Activated T-cell treated with anti-CD3 and anti-CD28 coated beads for 48 hours (primary cell): ENCODE measurements around the gene DOK1.

Experiments
- DNase-seq: peaks from one replicate; pipeline ENCODE4 v3.0.0-alpha.2; 2020; ENCODE audit warnings: low read depth

Gene DOK1

DNA sequence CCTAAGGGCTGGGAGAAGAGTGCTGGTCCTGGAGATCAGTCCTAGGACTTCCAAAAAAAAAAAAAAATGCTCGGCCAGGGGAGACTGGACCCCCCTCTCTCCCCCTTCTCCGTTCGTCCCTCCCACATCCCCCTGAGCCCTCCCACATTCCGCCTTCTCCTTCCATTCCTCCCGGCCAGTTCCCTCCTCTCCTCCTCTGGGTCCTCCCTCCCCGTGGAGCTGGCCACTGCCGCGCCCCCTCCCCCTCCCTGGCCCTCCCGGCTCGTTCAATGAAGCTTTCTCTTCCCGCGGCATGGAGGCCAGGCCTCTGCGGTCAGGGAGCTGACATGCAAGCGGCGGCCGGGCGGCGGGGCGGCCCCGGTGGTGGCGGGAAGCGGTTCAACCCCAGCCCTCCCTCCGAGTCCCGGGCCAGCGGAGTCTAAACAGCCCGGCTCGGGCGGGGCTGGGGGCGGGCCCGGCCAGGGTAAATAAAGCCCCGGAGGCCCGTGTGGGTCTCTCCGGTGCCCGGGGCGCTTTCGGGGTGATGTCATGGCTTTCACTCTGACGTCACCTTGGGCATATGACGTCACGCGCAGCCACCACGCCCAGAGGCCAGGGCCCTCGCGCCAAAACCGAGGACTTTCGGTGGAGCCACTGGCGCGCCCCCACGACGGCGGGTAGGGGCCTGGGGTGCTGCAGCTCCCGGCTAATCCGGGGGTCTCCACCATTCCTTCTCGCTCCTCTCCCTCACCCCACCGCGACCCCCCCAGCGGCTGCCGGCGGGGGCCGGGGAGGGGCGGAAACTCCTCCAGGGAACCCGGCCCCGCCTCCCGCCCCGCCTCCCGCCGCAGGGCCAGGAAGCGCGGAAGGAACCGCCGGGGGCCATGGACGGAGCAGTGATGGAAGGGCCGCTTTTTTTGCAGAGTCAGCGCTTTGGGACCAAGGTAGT lies at the start of gene DOK1, which contains the start of gene LOXL3:
DOK1 (plus strand) TSS at position 829 of the 928 bp plus-strand sequence; CDS start at position 864, 35 bp downstream.
LOXL3 (minus strand) TSS at position 51 of the 928 bp plus-strand sequence. CDS start 1,308 bp downstream, outside the sequence.
- peak; percentile 82 for DNase-seq

DNA sequence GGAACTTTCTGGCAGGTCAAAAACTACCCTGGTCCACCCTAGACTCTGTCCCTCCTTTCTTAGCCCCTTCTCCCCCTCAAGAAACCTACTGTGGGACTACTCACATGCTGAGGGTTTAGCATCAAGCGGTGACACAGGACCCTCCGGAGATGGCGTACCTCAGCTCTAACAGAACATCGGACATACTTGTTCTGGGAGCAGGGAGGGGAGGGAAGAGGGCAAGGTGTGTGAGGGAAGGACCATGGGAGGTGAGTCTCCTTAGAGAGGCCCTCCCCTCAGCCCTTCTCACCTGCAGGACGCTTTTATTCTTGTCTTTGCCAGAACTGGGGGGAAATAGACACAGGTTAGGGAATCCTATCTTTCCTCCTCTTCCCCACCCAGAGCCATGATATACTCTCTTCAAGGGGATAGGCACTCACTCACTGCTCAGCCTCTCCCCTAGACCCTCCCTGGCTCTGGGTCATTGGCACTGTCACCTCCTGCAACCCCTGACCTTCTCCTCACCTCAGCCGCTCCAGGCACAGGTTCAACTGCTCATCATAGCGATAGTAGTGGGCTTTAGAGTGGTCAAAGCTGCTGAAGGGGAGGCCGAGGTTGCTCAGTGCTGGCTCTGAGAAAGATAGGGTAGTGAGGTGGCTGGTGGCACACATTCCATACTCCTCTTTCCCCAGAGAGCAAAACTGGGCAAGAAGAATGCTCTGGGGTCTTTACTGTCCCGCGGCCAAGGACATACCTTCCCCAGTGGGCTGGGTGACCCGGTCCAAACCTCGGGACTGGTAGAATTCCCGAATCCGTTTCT lies 48.9 kb upstream of the DOK1 start:
- no peak for DNase-seq

- peak; percentile 96 for DNase-seq
Measured at GRCh38 chr2:74507145-74507925, 47.2 kb upstream of the DOK1 start, which contains the start of gene PCGF1. PCGF1 (minus strand) TSS chr2:74507695; CDS start chr2:74507668, 27 bp downstream.

GRCh38 chr2:74507926-74508520 lies 46.5 kb upstream of the DOK1 start:
- DNase-seq = no peak

DNA sequence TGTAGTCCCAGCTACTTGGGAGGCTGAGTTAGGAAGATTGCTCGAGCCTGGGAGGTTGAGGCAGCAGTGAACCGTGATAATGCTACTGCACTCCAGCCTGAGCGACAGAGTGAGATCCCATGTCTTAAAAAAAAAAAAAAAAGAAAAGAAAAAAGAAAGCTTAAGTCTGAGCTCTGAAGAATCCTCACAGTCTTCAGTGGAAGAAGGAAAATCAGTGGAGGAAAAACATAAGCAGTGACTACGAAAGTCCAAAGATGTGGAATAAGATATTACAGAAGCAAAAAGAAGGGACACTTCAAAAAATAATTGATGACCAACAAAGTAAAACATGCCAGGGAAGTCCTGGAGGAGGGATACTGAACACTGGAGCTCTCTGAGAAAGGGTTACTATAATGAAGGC lies 44.2 kb upstream of the DOK1 start:
- no peak for DNase-seq

GRCh38 chr2:74511104-74511989 lies 43.2 kb upstream of the DOK1 start:
- no peak for DNase-seq

DNA sequence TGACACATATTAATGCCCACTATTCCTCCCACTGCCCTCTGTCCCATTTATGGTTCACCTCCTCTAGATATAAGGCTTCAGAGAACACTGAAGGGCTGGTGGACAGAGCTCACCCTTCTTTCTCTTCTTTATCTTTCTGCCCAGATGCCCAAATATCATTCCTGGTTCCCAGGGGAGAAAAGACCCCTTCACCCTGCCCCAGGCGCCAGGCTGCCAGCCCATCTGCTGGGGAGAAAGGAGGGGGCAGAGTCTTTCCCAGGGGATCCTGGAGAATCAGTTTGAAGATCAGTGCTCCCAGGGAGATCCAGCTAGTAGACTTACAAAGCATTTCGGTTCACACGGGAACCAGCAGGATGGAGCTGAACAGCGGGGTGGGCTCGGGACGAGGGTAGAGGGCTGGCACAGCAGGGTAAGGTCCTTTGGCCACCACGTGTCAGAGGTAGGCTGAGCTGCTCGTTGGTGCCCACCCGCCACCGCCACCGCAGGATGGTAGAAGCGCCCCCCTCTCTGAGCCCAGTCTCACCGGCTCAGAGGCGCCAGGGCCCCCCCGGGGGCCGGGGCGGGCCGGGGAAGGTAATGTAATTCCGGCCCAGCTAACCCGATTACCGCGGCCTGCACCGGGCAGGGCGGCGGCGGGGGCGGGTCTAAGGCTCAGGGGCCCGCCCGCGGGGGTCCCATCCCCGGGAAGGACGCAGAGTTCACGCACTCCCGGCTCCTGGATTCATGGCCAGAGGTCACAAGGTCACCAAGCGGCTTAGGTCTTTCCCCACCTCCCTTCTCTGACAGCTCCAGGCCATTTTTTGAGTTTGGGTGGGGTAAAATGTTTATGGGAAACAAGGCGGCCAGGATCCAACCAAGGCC lies 41.5 kb upstream of the DOK1 start:
- DNase-seq = no peak

DNA sequence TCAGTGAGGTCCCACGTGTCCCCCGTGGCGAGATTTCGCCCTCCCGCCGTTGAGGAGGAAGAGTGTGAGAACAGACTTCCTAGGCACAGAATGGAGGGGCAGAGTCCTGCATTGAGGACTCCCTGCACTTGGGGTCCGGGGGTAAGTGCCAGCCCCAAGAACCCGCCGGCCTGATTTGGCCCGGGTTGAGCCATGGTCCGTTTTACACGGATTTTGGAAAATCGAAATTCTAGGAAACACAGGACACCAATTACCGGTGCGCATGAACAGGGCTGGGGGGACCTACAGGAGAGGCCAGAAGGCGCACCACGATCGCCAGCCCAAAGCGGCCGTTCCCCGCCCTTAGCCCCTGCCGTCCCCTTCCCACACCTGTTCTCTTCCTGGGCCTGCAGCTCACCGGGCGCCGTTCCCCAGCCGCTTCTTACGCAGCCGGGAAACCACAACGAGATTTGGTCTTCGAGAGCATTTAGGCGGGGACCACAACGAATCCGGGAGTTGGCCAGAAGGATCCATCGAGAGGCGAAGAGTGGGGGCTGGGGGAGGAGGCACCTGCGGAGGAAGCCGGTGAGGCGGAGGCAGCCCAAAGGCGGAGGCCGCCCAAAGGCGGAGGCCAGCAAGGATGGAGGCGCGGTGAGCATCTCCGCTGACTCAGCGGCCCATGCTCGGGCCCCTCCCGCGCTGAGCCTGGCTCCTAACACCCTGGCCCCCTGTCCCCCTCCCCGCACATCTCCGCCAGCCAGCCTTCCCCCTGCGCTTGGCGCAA lies 40.7 kb upstream of the DOK1 start:
- no peak for DNase-seq

DNA sequence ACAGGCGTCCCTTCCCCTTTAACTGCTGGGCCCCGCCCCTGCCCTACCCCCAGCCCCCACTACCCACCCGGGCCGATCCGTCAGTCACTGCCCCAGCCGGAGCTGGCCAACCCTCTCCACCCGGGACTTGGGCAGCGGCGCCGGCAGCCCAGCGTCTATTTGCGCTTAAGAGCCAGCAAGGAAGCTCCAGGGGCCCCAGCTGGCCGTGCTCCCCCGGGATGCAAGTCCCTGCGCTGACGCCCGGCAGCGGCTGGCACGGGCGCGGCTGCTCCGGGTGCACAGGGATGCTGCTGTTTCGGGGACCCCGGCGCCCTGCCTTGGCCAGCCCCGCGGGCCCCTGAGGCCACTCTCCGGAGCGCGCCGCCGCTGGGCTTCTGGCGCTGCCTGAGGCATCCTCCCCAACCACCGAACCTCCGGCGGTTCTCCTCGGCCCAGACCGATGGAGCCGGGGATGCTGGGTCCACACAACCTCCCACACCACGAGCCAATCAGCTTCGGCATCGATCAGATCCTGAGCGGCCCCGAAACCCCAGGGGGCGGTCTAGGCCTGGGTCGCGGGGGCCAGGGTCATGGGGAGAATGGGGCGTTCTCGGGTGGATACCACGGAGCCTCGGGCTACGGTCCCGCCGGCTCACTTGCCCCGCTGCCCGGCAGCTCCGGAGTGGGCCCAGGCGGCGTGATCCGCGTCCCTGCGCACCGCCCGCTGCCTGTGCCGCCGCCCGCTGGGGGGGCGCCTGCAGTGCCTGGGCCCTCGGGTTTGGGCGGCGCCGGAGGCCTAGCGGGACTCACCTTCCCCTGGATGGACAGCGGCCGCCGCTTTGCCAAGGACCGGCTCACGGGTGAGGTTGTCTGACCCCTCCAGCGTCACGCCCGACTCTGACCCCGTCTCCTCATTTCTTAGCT lies 39.9 kb upstream of the DOK1 start, which contains the start of gene TLX2:
TLX2 (plus strand) TSS at position 83 of the 903 bp plus-strand sequence; CDS start at position 440, 357 bp downstream.
- DNase-seq = no peak

GRCh38 chr2:74515271-74515980 lies 39.1 kb upstream of the DOK1 start:
- DNase-seq = no peak

DNA sequence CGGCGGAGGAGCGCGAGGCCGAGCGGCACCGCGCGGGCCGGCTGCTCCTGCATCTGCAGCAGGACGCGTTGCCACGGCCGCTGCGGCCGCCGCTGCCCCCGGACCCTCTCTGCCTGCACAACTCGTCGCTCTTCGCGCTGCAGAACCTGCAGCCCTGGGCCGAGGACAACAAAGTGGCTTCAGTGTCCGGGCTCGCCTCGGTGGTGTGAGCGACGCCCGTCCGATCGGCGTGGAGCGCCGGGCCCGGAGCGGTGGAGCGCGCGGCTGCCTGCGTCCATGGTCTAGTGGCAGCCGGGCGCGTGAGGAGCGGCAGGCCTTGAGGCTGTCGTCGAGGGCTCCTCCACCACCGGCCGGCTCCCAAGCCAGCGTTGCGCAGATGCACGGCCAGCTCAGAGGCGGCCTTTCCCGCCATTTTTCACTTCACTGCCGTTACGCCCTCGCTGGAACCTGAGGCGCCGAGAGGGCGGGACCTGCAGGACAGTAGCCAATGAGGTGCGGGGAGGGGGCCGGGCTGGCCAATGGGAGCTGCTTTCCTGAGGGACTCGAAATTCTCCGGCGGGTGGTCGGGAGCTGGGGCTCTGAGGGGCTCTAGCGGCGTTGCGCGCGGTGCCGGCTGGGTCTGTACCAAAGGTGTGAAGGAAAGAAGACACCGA lies 38.4 kb upstream of the DOK1 start:
- peak; percentile 71 for DNase-seq

DNA sequence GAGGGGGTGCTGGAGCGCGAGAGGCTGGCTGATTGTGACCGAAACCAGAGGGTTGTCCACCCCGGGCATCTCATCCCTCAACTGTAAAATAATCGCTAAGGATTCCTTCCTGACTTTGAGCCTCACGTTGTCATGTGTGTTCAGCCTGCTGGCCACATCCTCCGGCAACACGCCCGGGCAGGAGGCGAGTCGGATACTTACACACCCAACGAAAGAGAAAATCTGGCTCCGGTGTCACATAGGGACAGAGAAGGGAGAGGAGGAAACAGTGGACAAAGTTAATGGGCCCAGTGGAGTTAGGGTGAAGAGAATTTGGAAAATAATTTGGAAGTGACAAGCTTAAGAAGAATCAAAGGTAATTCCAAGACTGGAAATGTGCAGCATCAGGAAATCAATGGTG lies 37.9 kb upstream of the DOK1 start:
- no peak for DNase-seq

GRCh38 chr2:74522516-74522915 lies 32.0 kb upstream of the DOK1 start:
- DNase-seq = no peak

DNA sequence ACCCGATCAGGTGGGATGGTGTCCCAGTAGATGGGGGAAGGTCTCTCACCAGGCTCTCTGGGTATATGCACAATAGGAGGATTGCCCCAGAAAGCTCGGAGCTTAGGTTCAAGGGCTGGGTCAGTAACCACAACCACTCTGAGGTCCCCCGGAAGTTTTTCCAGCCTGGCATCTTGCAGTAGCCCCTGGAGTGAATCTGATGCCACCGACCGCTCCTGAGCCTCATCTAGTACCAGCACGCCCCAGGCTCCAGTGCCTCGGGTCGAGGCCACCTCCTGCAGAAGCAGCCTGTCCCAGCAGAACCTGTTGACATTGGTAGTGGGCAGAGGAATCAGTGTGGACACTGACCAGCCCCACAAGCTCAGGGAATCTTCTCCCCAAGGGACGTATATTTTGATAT lies 30.5 kb upstream of the DOK1 start:
- no peak for DNase-seq

DNA sequence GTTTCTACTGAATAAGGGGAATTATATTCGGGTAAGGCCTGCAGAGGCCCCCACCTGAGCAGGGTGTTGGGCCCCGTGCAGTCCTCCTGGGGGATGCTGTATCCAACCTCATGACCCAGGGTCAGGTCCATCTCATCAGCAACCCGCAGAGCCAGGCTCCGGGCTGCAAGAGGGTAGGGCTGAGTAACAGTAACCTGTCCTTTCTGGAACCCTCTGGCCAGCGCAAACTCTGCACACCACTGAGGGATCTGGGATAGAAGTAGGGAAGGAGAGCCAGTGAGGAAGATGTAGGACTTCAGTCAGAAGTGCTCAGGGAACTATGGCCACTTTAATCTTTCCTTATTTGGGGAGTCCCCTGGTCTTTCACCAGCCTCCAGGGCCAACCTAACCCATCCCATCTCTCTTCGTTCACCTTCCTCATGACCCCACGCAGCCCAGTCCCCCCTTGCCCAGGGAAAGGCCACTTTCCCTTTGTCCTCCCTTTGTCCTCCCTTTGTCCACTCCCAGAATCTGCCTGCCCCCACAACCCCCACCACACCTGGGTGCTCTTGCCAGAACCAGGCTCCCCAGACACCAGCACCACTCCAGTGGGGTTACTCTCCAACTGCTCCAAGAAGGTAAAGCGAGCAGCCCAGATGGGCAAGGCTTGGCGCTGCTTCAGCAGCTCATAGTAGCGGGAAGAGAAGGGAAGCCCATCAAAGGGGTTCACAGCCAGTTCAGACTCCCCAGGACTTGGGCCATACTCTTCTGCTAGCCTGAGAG lies 29.4 kb upstream of the DOK1 start:
- DNase-seq = no peak
